HG03139 (cell line): ENCODE results near the gene SPATA1.
A peak's percentile ranks its signal among the peaks of the same experiment; 100 is the strongest.

ENCODE experiments used
- ATAC-seq: cut with Tn5 transposase; IDR thresholded peaks from one replicate; pipeline ENCODE4 v1.9.1; 2021; ENCODE audit not compliant: unreplicated experiment

The SPATA1 gene, protein sequence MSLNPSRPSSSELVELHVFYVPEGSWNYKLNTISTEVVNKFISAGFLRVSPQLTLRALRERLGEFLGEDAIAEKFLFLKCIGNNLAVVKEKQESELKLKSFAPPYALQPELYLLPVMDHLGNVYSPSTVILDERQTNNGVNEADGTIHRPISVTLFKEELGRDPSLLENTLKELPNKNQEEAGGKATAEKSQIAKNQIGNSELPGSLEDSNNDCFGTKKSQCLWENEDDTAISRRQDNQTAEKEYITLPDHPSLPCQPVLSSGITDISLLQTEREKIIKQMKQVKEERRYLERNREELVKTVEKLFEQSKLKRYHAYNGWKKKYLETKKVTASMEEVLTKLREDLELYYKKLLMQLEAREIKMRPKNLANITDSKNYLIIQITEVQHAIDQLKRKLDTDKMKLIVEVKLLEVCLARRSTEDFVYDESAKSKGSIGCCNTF

DNA sequence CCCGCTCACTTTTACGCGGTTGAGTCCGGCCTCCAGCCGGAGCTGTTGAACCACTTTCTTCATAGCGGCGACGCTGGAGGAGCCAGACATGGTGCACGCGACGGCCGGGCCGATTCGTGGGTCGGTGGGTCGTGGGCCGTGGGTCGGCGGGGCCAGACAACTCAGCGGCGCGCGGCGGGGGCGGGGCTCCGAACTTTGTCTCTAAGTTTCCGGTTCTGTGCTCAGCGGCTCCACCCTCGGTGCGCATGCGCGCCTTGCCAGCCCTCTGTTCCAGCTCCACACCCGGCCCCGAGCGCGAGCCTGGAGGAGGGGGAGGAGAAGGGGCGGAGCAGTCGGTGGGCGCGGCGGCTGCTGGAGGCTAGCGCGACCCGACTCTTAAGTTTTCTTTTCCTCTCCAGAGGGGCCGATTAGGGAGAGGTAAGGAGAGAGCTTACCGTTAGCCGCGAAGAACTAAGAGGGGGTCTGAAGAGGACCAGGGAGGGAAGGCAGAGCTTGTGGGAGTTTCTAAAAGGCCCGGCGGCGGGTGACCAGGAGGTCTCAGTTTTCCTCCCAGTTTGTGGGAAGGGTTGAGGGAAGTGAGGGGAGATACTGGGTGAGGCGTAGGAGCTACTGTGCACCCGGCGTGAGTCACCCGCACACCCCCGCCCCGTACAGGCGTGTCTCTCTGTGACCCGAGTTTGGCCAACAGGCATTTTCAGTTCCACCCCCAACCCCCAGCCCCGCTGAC is at the start of gene SPATA1, which contains the start of gene GNG5:
Gene SPATA1 (plus strand): TSS at position 385 of the 727 bp plus-strand sequence. CDS start 9,974 bp downstream, outside the sequence.
Gene GNG5 (minus strand): TSS at position 580 of the 727 bp plus-strand sequence. CDS start 490 bp downstream, at position 90.
- ATAC-seq: peak; percentile 78

- no peak for ATAC-seq
Observed at GRCh38 chr1:84462118-84462517, 44.1 kb upstream of the SPATA1 start.

DNA sequence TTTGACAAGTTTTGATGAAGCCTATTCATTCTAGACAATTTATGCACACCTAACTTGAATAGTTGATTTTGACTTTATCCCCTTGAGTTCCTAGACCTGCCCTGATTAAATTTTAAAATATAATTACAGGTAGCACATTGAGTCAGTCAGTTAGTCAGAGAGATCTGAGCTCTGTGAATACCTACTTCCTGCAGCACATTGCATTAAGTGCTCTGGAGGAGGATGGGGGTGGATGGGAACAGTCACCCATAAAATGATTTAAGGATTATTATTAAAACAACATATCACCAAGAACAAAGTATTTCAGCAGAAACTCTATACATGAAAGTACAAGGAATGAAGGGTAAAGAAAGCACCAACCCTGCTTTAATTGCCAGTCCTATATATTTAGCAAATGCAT is 38.9 kb upstream of the SPATA1 start:
- ATAC-seq: no peak

GRCh38 chr1:84476225-84476624 is 30.0 kb upstream of the SPATA1 start:
- no peak for ATAC-seq

DNA sequence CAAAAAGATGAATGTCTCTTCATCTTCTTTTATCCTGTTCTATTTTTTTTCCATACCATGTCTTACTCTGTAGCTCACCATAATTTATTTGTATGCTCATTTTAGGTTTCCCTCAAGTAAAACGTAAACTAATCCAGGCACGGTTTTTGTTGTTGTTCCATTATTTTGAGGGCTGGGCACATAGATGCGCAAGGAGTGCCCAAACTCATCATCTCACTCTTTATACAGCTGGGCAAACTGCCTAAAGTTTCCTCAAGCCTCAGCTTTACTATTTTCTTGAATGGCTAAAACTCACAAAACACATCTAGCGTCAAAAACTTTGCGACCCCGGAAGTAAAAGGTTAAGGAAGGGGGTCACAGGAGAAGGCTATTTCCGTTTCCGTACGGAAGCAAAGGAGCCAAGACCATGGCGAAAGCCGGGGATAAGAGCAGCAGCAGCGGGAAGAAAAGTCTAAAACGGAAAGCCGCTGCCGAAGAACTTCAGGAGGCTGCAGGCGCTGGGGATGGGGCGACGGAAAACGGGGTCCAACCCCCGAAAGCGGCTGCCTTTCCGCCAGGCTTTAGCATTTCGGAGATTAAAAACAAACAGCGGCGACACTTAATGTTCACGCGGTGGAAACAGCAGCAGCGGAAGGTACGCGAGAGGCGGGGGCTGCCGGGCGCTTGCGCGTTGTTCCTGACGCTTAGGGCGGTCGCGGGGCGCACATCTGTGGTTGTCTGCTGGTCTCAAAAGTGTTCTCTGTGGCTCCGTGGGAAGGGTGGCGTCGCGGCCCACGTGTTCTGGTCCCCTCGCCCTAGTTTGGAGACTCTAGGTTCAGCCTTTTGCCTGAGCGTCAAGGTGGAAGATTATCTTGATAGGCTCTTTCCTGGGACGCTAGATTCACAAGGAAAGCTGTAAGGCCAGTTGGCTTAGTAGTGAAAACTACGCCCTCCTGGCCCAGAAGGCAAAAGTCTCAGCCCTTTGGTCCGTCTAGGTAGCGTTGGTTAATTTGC is 27.0 kb upstream of the SPATA1 start, which contains the start of gene RPF1:
Gene RPF1 (plus strand): TSS at position 391 of the 993 bp plus-strand sequence. CDS start 16 bp downstream, at position 407.
- ATAC-seq: peak; percentile 96

DNA sequence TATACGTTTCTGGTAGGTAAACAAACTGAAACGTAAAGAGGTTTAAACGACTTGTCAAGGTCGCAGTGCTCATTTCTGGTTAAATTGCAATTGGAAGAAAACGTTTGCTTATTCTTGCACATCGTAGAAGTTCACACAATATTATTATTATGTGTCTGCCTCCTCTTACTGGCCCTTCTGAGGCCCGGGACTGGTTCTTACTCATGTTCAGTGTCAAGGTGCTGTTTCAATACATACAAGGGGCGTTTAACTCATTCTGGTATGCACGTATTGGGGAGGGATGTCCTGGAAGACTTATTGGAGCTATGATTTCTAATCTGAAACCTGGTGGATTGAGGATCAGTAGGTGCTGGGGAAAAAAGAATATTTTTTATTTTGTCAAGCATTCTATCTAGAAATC is 26.2 kb upstream of the SPATA1 start:
- no peak for ATAC-seq

GRCh38 chr1:84480650-84481049 is 25.5 kb upstream of the SPATA1 start:
- ATAC-seq: no peak

DNA sequence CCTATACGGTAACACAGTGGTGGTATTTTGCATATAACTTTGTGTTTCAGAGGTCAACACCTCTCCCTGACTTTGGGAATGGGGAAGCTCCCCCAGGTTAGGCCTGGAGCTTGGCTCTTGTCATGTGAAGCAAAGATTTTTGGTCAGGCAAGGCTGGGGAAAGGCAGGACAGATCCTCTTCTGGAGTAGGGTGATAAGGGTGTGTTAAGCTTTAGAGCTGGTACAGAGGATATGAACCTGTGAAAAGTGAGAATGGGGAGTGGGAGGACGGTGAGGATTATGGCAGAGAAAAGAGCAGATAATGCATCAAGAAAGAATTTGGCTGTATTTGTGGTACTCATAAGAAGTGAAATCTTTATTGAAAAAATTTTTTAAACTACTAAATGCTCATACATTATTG is 24.9 kb upstream of the SPATA1 start:
- no peak for ATAC-seq

DNA sequence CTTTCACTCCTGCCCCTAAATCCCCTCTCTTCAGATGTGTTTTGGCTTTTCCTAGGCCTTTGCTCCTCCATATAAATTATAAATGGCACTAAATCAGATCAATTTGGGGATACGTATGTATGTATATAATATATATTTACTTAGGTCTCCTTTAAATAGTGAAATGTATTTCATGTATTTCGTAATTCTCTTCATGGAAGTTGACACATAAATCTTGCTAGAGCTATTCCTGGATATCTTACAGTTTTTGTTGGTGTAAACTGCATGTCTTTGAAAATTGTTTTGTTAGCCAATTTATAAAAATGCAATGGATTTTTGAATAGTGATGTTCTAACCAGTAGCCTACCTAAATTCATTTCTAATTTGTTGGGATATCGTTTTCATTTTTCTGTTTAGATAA is 18.1 kb upstream of the SPATA1 start:
- ATAC-seq: no peak

- no peak for ATAC-seq
Observed at GRCh38 chr1:84489766-84490165, 16.4 kb upstream of the SPATA1 start.

- ATAC-seq: no peak
Observed at GRCh38 chr1:84492726-84493125, 13.5 kb upstream of the SPATA1 start.

- ATAC-seq: no peak
Observed at GRCh38 chr1:84493747-84494146, 12.4 kb upstream of the SPATA1 start.

- no peak for ATAC-seq
Observed at GRCh38 chr1:84496498-84496897, 9.7 kb upstream of the SPATA1 start.

GRCh38 chr1:84497631-84498275 is 8.4 kb upstream of the SPATA1 start:
- ATAC-seq: no peak

GRCh38 chr1:84502927-84503326 is 3.3 kb upstream of the SPATA1 start:
- ATAC-seq: no peak

DNA sequence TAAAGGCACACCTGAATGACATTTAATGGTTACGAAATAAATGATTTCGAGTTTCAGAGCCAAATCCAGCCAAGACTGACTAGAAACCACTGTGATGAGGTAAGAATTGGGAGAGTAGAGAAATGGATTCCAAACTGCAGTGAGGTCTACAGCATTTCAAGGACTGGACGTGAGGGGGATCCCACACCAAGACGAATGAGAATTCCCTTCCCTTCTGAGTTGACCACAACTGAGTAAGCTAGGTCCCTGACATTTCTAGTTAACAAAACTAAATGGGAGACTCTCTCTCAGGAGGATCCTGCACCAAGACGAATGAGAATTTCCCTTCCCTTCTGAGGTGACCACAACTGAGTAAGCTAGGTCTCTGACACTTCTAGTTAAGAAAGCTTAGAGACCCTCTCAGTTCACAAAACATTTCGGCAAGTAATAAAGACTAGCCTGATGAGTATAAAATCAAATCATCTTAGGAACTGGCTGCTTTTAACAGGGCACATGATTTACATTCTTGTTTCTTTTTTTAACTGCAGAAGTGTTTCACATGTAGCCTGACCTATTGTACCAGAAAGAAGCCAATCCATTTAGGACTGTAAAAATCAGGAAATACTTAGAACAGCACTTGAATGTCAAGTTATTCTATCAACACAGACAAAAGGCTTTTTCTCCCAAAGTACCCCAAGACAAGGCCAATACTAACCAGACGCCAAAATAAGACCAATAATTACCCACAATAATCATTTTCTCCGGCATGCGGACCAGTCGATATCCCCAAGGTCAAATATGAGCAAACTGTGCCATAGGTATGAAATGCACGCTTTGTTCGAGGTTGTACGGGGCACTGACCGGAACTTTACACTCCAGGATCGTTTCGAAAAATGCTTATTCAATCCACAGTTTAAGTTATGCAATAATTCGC is 1.4 kb upstream of the SPATA1 start:
- ATAC-seq: no peak

DNA sequence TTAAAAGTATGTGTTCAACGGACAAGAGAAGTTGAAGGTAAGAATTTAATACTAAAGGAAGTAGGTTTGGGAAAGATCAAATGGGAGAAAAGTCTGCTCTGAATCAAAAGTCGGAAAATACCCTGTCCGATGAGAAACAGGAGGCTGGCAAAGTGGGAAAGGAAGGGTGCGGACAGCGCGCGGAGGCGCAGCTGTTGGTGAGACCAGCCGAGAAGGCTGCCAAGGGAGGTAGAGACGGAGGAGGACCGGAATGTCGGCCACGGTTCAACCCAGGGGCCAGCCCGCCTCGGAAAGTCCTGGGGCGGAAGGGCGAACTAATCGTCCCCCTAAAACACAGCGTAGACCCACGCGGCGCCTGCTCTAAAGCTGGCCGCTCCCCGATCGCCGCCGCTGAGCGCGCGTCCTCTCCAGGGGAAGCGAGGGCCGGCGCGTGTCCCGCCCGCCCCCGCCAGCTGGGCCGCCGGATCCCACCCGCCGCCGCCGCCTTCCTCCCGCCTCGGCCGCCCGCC is 639 bp upstream of the SPATA1 start:
- ATAC-seq: peak; percentile 28

DNA sequence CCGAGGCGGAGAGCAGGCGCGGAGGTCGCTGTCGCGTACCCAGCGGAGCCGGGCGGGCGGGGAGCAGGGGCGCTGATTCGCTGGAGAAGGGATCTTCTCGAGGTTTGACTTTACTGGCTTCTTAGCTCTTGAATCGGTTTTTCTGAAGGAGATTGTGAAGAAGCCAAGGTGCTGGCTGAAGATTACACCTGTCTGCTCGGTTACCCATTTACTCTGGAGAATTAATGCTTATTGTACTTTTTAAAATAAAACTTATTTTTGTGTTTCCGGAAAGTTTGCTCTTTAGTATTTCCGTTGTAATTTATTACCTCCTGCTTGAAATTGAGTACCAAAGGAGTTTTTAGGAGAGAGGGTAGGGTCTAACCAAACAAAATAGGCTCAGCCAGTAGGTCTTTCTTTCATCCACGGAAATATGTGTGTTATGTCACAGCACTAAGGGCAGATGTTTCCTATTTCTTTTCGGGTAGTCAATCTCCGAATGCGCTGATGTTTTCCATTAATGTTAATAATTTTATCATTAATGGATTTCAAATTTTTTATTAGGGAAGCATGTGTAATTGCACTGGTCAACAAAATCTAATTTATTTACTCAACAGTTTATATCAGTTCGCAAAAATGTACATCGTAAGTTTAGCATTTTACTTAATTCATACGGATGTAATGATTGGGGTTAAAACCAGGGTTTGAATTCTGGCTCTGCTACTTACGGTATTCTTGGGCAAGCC is 705 bp downstream of the SPATA1 start:
- ATAC-seq: no peak
